Mesenchymal stem cell (in vitro differentiated cells and primary cell): ENCODE measurements around the gene POU4F3.
A peak's percentile ranks its signal among the peaks of the same experiment; 100 is the strongest.

Experiments used
- DNase-seq: peaks from one replicate; pipeline ENCODE4 v3.0.0-alpha.2; 2013
- H2AFZ ChIP-seq: one replicate; pipeline ENCODE4 v1.6.1; 2013; ENCODE audit warnings: low read depth, mild to moderate bottlenecking, control low read depth, inconsistent platforms, low read length, moderate library complexity
- H2AK5ac ChIP-seq: 2 replicates; pipeline ENCODE4 v1.6.1; 2013; ENCODE audit warnings: low read length, moderate library complexity, mild to moderate bottlenecking, inconsistent platforms; ENCODE audit not compliant: severe bottlenecking
- H2BK120ac ChIP-seq: one replicate; pipeline ENCODE4 v1.6.1; 2013; ENCODE audit warnings: low read depth, mild to moderate bottlenecking, inconsistent platforms, low read length, moderate library complexity
- H2BK12ac ChIP-seq, 2 experiments: one replicate each; pipeline ENCODE4 v1.6.1; 2013; ENCODE audit warnings: inconsistent platforms in 2 of 2, low read length in 2 of 2, mild to moderate bottlenecking in 2 of 2, moderate library complexity in 2 of 2, control low read depth in 1 of 2
- H2BK15ac ChIP-seq: one replicate; pipeline ENCODE4 v1.6.1; 2013; ENCODE audit warnings: mild to moderate bottlenecking, low read depth, inconsistent platforms; ENCODE audit not compliant: poor library complexity, severe bottlenecking
- H2BK5ac ChIP-seq: 2 replicates; pipeline ENCODE4 v1.6.1; 2013; ENCODE audit warnings: low read depth, mild to moderate bottlenecking, low read length, control low read depth, inconsistent platforms; ENCODE audit not compliant: poor library complexity, severe bottlenecking
- H3K14ac ChIP-seq, 2 experiments: one replicate each; pipeline ENCODE4 v1.6.1; 2013; ENCODE audit warnings: inconsistent platforms in 2 of 2, low read length in 2 of 2, control low read depth in 1 of 2, mild to moderate bottlenecking in 1 of 2, moderate library complexity in 1 of 2
- H3K18ac ChIP-seq, 2 experiments: one replicate each; pipeline ENCODE4 v1.6.1; 2013; ENCODE audit warnings: inconsistent platforms in 2 of 2, low read length in 2 of 2, control low read depth in 1 of 2, low read depth in 1 of 2, mild to moderate bottlenecking in 1 of 2
- H3K23ac ChIP-seq, 2 experiments: one replicate each; pipeline ENCODE4 v1.6.1; 2013; ENCODE audit warnings: inconsistent platforms in 2 of 2, low read length in 2 of 2, mild to moderate bottlenecking in 2 of 2, moderate library complexity in 2 of 2, control low read depth in 1 of 2
- H3K27ac ChIP-seq: 2 replicates; pipeline ENCODE4 v1.5.1; 2013; ENCODE audit warnings: mild to moderate bottlenecking, moderate library complexity, low read length, control low read depth, inconsistent platforms; ENCODE audit not compliant: poor library complexity, severe bottlenecking
- H3K27me3 ChIP-seq, 2 experiments: 2 replicates each; pipeline versions ENCODE4 v1.6.1 to v1.7.0; 2013; ENCODE audit warnings: low read length in 2 of 2, mild to moderate bottlenecking in 2 of 2, moderate library complexity in 2 of 2, control low read depth in 1 of 2, inconsistent platforms in 1 of 2; ENCODE audit not compliant: control insufficient read depth in 1 of 2, insufficient read depth in 1 of 2
- H3K36me3 ChIP-seq, 2 experiments: 2 replicates each; pipeline versions ENCODE4 v1.6.1 to v1.7.0; 2013; ENCODE audit warnings: low read length in 2 of 2, control low read depth in 1 of 2, inconsistent platforms in 1 of 2, low read depth in 1 of 2, mild to moderate bottlenecking in 1 of 2; ENCODE audit not compliant: insufficient read depth in 2 of 2, control insufficient read depth in 1 of 2
- H3K4ac ChIP-seq, 2 experiments: one replicate each; pipeline ENCODE4 v1.6.1; 2013; ENCODE audit warnings: inconsistent platforms in 2 of 2, low read length in 2 of 2, mild to moderate bottlenecking in 2 of 2, moderate library complexity in 2 of 2, control low read depth in 1 of 2, low read depth in 1 of 2
- H3K4me1 ChIP-seq: 2 replicates; pipeline ENCODE4 v1.6.1; 2013; ENCODE audit warnings: low read depth, low read length, control low read depth; ENCODE audit not compliant: control insufficient read depth, insufficient read depth
- H3K4me2 ChIP-seq: 2 replicates; pipeline ENCODE4 v1.6.1; 2013; ENCODE audit warnings: low read length, mild to moderate bottlenecking, inconsistent platforms; ENCODE audit not compliant: poor library complexity, severe bottlenecking
- H3K4me3 ChIP-seq, 2 experiments: 2 replicates each; pipeline versions ENCODE4 v1.5.1 to v1.7.0; 2013; ENCODE audit warnings: low read length in 2 of 2, mild to moderate bottlenecking in 2 of 2, control low read depth in 1 of 2, low read depth in 1 of 2; ENCODE audit not compliant: insufficient read depth in 1 of 2
- H3K79me1 ChIP-seq: replicated peaks from 2 replicates; pipeline ENCODE4 v1.6.1; 2013; ENCODE audit warnings: mild to moderate bottlenecking, control low read depth, low read length, inconsistent platforms; ENCODE audit not compliant: poor library complexity, severe bottlenecking
- H3K9ac ChIP-seq: 2 replicates; pipeline ENCODE4 v1.7.0; 2013; ENCODE audit warnings: mild to moderate bottlenecking, low read length, moderate library complexity
- H3K9me3 ChIP-seq: 2 replicates; pipeline ENCODE4 v1.7.0; 2013; ENCODE audit warnings: mild to moderate bottlenecking, low read length; ENCODE audit not compliant: control insufficient read depth
- H4K8ac ChIP-seq: one replicate; pipeline ENCODE4 v1.6.1; 2013; ENCODE audit warnings: inconsistent platforms, mild to moderate bottlenecking, low read length, moderate library complexity
- H4K91ac ChIP-seq: one replicate; pipeline ENCODE4 v1.6.1; 2013; ENCODE audit warnings: mild to moderate bottlenecking, low read length, inconsistent platforms
- WGBS: methylation state at CpG from one replicate; pipeline ENCODE4 v1.1.7; 2013; ENCODE audit warnings: mixed read lengths; 5-methylcytosine and 5-hydroxymethylcytosine counted together

Gene POU4F3

GRCh38 chr5:146337928-146338327 lies 711 bp upstream of the POU4F3 start:
- WGBS: 8% methylated on average over 6 of the region's 8 CpGs
- no peak overlapping the region for H3K4ac ChIP-seq

GRCh38 chr5:146339715-146340259 lies 1.1 kb downstream of the POU4F3 start:
- Histone ChIP-seq H3K79me1 (no peaks in the 10 kb centered on the region), H3K27me3 (peaks cover 99% of the 10 kb centered on the region in 2 experiments), H3K36me3 (no peaks in the 10 kb centered on the region), H3K4me3 (peak overlapping the region; percentile 8 to 70), H2BK15ac (no peak overlapping the region), H3K9ac (no peak overlapping the region), H3K23ac (peak overlapping the region in 1 of 2 experiments; percentile 65), H3K4ac (no peak overlapping the region), H2AFZ (no peak overlapping the region), H3K27ac (no peak overlapping the region), H4K8ac (no peak overlapping the region), H3K4me1 (peaks cover 30% of the 10 kb centered on the region), H4K91ac (no peak overlapping the region), H2BK5ac (no peak overlapping the region), H3K4me2 (peak overlapping the region; percentile 36), H2BK120ac (no peak overlapping the region), H3K9me3 (peaks cover 5% of the 10 kb centered on the region), H2BK12ac (no peak overlapping the region), H2AK5ac (no peak overlapping the region), H3K14ac (no peak overlapping the region), H3K18ac (no peak overlapping the region)
- WGBS: 17% methylated on average over 44 of the region's 44 CpGs
- no peak for DNase-seq

More at GRCh38 chr5:146337928-146338327, 711 bp upstream of the POU4F3 start:
- no peak overlapping the region for H3K27ac ChIP-seq
- no peak overlapping the region for H2AFZ ChIP-seq
- H3K18ac ChIP-seq: no peak overlapping the region
- no peak overlapping the region for H3K9ac ChIP-seq
- H4K8ac ChIP-seq: no peak overlapping the region
- no peaks in the 10 kb centered on the region for H3K79me1 ChIP-seq
- no peak overlapping the region for H3K4me2 ChIP-seq
- H3K9me3 ChIP-seq: peaks cover 6% of the 10 kb centered on the region
- peaks cover 23% of the 10 kb centered on the region for H3K4me1 ChIP-seq
- H2BK12ac ChIP-seq: no peak overlapping the region
- no peak overlapping the region for H2BK120ac ChIP-seq
- H3K23ac ChIP-seq: no peak overlapping the region
- no peak for DNase-seq
- H2AK5ac ChIP-seq: no peak overlapping the region
- peaks cover 99% of the 10 kb centered on the region in 2 experiments for H3K27me3 ChIP-seq
- H3K4me3 ChIP-seq: no peak overlapping the region
- H3K14ac ChIP-seq: no peak overlapping the region
- H3K36me3 ChIP-seq: no peaks in the 10 kb centered on the region
- no peak overlapping the region for H4K91ac ChIP-seq
- H2BK15ac ChIP-seq: no peak overlapping the region
- H2BK5ac ChIP-seq: no peak overlapping the region

GRCh38 chr5:146340260-146341081 lies 1.8 kb downstream of the POU4F3 start:
- Histone ChIP-seq H2BK5ac (no peak overlapping the region), H3K4me3 (peak overlapping the region in 1 of 2 experiments; percentile 70), H3K4me2 (peak overlapping the region; percentile 36), H3K9me3 (peaks cover 5% of the 10 kb centered on the region), H3K9ac (no peak overlapping the region), H3K79me1 (no peaks in the 10 kb centered on the region), H2AFZ (no peak overlapping the region), H3K36me3 (no peaks in the 10 kb centered on the region), H3K27ac (no peak overlapping the region), H3K4me1 (peaks cover 32% of the 10 kb centered on the region), H3K14ac (no peak overlapping the region), H3K18ac (no peak overlapping the region), H2BK120ac (no peak overlapping the region), H3K27me3 (peaks cover 100% of the 10 kb centered on the region in 2 experiments), H3K4ac (no peak overlapping the region), H4K91ac (no peak overlapping the region), H2AK5ac (no peak overlapping the region), H2BK15ac (no peak overlapping the region), H3K23ac (peak overlapping the region in 1 of 2 experiments; percentile 65), H2BK12ac (no peak overlapping the region), H4K8ac (no peak overlapping the region)
- DNase-seq: peak; percentile 68
- 7% methylated on average over 36 of the region's 40 CpGs for WGBS

- Histone ChIP-seq H3K36me3 (no peaks in the 10 kb centered on the region), H4K8ac (no peak overlapping the region), H3K4ac (no peak overlapping the region), H3K14ac (no peak overlapping the region), H2BK5ac (no peak overlapping the region), H4K91ac (no peak overlapping the region), H2BK120ac (no peak overlapping the region), H3K4me3 (no peak overlapping the region), H3K23ac (no peak overlapping the region), H3K9me3 (peaks cover 5% of the 10 kb centered on the region), H3K4me1 (peaks cover 39% of the 10 kb centered on the region), H2AK5ac (no peak overlapping the region), H2BK15ac (no peak overlapping the region), H3K27ac (no peak overlapping the region), H2AFZ (no peak overlapping the region), H2BK12ac (no peak overlapping the region), H3K4me2 (no peak overlapping the region), H3K27me3 (peaks cover 100% of the 10 kb centered on the region in 2 experiments), H3K18ac (no peak overlapping the region), H3K9ac (no peak overlapping the region), H3K79me1 (no peaks in the 10 kb centered on the region)
- WGBS: 17% methylated on average over 6 of the region's 6 CpGs
- no peak for DNase-seq
Measured at GRCh38 chr5:146341854-146342253, 3.2 kb downstream of the POU4F3 start.
